ENCODE measurements around the gene SEM1.
"Not testable (repeated sequence)": the region's sequence is repeated elsewhere in the genome, so short reads cannot be mapped to it uniquely, and the experiment has no call there.

Gene SEM1

GRCh38 chr7:96700516-96700915 lies 9.1 kb downstream of the SEM1 start:
- no peak for DNase-seq

- no peak for DNase-seq
These were observed 10.3 kb downstream of the SEM1 start for GRCh38 chr7:96699219-96699871.

- DNase-seq = not testable (repeated sequence)
These were observed 11.2 kb downstream of the SEM1 start for GRCh38 chr7:96698449-96698848.

- DNase-seq = no peak
These were observed 11.8 kb downstream of the SEM1 start for GRCh38 chr7:96697822-96698221.

- no peak for DNase-seq
These were observed 14.1 kb downstream of the SEM1 start for GRCh38 chr7:96695581-96695980.

- DNase-seq = no peak
These were observed 15.6 kb downstream of the SEM1 start for GRCh38 chr7:96694082-96694481.

GRCh38 chr7:96691702-96692101 lies 17.9 kb downstream of the SEM1 start:
- DNase-seq = no peak

GRCh38 chr7:96689414-96689813 lies 20.2 kb downstream of the SEM1 start:
- DNase-seq = no peak

- no peak for DNase-seq
These were observed 23.3 kb downstream of the SEM1 start for GRCh38 chr7:96686305-96686704.

- DNase-seq = no peak
These were observed 23.9 kb downstream of the SEM1 start for GRCh38 chr7:96685755-96686154.

GRCh38 chr7:96685353-96685752 lies 24.3 kb downstream of the SEM1 start:
- no peak for DNase-seq

GRCh38 chr7:96679886-96680285 lies 29.8 kb downstream of the SEM1 start:
- no peak for DNase-seq

GRCh38 chr7:96676919-96677318 lies 32.7 kb downstream of the SEM1 start:
- DNase-seq = no peak

GRCh38 chr7:96675548-96675947 lies 34.1 kb downstream of the SEM1 start:
- no peak for DNase-seq

- DNase-seq = no peak
These were observed 35.1 kb downstream of the SEM1 start for GRCh38 chr7:96674565-96674964.

- DNase-seq = no peak
These were observed 37.8 kb downstream of the SEM1 start for GRCh38 chr7:96671854-96672253.

GRCh38 chr7:96670338-96671289 lies 39.0 kb downstream of the SEM1 start:
- DNase-seq = no peak

GRCh38 chr7:96669812-96670211 lies 39.8 kb downstream of the SEM1 start:
- DNase-seq = no peak

- DNase-seq = no peak
These were observed 42.6 kb downstream of the SEM1 start for GRCh38 chr7:96667026-96667425.

GRCh38 chr7:96665689-96666088 lies 44.0 kb downstream of the SEM1 start:
- DNase-seq = no peak

- DNase-seq = no peak
These were observed 44.9 kb downstream of the SEM1 start for GRCh38 chr7:96664793-96665192.

- no peak for DNase-seq
These were observed 45.7 kb downstream of the SEM1 start for GRCh38 chr7:96663871-96664445.

- DNase-seq = no peak
These were observed 46.2 kb downstream of the SEM1 start for GRCh38 chr7:96663457-96663856.

GRCh38 chr7:96662151-96662550 lies 47.5 kb downstream of the SEM1 start:
- DNase-seq = not testable (repeated sequence)
